Measurements from ENCODE around the gene PROKR1.

Gene PROKR1

DNA sequence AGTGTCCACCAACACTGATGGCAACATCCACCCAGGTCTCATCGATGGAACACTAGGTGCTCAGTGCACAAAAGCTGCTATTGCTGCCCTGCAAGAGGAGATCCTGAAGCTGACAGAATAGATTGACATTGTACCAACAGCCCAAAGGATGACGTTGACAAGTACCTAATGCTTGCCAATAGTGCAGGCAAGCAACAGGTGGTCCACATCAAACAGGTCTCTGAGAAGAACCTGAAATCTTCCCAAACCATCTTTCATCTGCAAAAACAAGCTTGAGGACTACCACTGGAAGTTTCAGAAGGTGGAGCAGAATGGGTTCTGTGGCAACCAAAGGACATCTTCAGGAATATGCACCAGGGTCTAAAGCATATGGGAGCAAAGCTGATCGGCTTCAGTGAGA, 15.8 kb upstream of the PROKR1 start:
- TF ChIP-seq TAF1 (IDR thresholded peaks at IDR 0.05; ENCODE audit: low read depth) (no peak), TCF12 (IDR thresholded peaks at IDR 0.05; ENCODE audit: low read depth) (no peak), TEAD4 (IDR thresholded peaks at IDR 0.05) (no peak), FOXM1 (IDR thresholded peaks at IDR 0.05; ENCODE audit: borderline replicate concordance, low read depth) (no peak), EGR1 (IDR thresholded peaks at IDR 0.05) (no peak), CEBPB (IDR thresholded peaks at IDR 0.05) (no peak), YY1 (IDR thresholded peaks at IDR 0.05; ENCODE audit: low read depth) (no peak), CREB1 (IDR thresholded peaks at IDR 0.05; ENCODE audit: low read depth) (no peak), EP300 (IDR thresholded peaks at IDR 0.05; ENCODE audit: borderline replicate concordance) (no peak), ZBTB7A (IDR thresholded peaks at IDR 0.05; ENCODE audit: low read depth) (no peak), NFIC (IDR thresholded peaks at IDR 0.05) (no peak)
- TF ChIP-seq, protein P1, sequence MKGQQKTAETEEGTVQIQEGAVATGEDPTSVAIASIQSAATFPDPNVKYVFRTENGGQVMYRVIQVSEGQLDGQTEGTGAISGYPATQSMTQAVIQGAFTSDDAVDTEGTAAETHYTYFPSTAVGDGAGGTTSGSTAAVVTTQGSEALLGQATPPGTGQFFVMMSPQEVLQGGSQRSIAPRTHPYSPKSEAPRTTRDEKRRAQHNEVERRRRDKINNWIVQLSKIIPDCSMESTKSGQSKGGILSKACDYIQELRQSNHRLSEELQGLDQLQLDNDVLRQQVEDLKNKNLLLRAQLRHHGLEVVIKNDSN (IDR thresholded peaks at IDR 0.05) = no peak
- TF ChIP-seq, protein P2, sequence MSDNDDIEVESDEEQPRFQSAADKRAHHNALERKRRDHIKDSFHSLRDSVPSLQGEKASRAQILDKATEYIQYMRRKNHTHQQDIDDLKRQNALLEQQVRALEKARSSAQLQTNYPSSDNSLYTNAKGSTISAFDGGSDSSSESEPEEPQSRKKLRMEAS (IDR thresholded peaks at IDR 0.05) = no peak
- TF ChIP-seq, protein P3, sequence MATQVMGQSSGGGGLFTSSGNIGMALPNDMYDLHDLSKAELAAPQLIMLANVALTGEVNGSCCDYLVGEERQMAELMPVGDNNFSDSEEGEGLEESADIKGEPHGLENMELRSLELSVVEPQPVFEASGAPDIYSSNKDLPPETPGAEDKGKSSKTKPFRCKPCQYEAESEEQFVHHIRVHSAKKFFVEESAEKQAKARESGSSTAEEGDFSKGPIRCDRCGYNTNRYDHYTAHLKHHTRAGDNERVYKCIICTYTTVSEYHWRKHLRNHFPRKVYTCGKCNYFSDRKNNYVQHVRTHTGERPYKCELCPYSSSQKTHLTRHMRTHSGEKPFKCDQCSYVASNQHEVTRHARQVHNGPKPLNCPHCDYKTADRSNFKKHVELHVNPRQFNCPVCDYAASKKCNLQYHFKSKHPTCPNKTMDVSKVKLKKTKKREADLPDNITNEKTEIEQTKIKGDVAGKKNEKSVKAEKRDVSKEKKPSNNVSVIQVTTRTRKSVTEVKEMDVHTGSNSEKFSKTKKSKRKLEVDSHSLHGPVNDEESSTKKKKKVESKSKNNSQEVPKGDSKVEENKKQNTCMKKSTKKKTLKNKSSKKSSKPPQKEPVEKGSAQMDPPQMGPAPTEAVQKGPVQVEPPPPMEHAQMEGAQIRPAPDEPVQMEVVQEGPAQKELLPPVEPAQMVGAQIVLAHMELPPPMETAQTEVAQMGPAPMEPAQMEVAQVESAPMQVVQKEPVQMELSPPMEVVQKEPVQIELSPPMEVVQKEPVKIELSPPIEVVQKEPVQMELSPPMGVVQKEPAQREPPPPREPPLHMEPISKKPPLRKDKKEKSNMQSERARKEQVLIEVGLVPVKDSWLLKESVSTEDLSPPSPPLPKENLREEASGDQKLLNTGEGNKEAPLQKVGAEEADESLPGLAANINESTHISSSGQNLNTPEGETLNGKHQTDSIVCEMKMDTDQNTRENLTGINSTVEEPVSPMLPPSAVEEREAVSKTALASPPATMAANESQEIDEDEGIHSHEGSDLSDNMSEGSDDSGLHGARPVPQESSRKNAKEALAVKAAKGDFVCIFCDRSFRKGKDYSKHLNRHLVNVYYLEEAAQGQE (IDR thresholded peaks at IDR 0.05; ENCODE audit: low read depth) = no peak

DNA sequence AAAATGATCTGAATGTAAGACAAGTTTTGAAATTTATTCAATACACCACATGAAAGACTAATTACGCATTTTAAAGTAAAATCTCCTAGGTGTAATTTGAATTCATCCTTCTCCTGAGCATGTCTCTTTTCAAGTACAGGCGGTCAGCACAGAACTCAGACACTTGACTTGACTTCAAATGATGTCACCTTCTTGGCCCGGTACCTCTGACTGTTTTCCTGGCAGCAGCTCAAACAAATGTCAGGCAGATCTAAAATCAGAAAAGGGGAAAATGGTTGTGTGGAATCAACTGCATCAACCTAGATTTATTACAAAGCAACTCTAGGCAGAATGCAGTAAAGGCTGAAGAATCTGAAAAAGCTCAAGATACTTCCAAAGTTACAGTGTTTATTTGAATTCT, 11.4 kb upstream of the PROKR1 start:
- TF ChIP-seq RAD21 (IDR thresholded peaks at IDR 0.05; ENCODE audit: low read depth) = no peak
- TF ChIP-seq NFIC (IDR thresholded peaks at IDR 0.05) = 0 out of 2 replicates have a peak, but pooled peaks have one; percentile 18

DNA sequence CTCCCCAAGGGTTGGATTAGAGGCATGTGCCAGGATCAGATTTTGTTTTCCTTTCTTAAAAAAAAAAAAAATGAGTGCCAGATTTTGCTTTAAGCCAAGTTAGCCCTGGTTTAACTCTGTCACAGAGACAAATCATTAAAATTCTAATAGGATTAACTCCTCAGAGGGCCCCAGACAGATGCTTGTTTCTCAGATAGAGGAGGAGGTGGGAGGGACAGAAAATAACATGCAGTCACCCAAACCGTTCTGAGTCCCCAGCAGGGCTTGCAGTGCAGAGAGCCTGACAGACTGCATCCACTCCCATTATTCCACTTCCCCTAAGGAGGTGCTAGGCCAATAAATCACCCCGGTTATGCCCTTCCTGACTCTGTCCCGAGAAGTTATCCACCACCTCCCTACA, 6.3 kb upstream of the PROKR1 start:
- TF ChIP-seq CREB1 (IDR thresholded peaks at IDR 0.05; ENCODE audit: low read depth) (no peak), TAF1 (IDR thresholded peaks at IDR 0.05; ENCODE audit: low read depth) (no peak), YY1 (IDR thresholded peaks at IDR 0.05; ENCODE audit: low read depth) (no peak), TCF12 (IDR thresholded peaks at IDR 0.05; ENCODE audit: low read depth) (no peak), NFIC (IDR thresholded peaks at IDR 0.05) (no peak), EGR1 (IDR thresholded peaks at IDR 0.05) (no peak), FOXM1 (IDR thresholded peaks at IDR 0.05; ENCODE audit: borderline replicate concordance, low read depth) (no peak)
- TF ChIP-seq, protein P3 (IDR thresholded peaks at IDR 0.05; ENCODE audit: low read depth) = no peak

DNA sequence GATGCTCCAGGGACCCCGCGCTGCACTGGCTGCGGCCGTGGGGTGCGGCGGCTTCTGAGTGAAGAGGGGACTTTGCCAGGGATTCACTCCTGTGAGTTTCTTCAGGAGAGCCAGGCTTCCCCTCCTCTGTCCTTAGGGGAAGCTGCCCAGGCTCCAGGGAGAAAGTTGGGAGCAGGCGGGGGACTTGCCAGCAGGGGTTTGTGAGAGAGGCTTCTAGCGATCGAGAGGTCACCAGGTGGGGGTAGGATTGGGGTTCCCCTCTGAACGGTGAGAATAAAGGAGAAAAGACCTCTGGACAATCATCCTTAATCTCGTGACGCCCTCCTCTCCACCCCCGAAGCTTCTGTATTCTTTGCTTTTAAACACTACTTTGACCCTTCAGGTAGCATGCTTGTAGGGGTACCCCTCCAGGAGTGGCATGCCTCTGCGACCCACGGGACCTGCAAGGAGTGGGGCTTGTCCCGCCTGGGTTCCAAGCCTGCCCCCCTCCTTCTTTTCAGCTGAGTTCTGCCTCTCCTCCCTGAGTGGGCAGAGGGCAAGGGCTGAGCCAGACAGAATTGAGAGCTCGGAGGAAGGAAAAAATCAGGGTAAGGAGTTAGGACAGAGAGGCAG, 601 bp downstream of the PROKR1 start:
- TF ChIP-seq TCF12 (IDR thresholded peaks at IDR 0.05; ENCODE audit: low read depth) = no peak
- TF ChIP-seq, protein P2 (IDR thresholded peaks at IDR 0.05) = no peak
- TF ChIP-seq NFIC (IDR thresholded peaks at IDR 0.05) = no peak
- TF ChIP-seq TEAD4 (IDR thresholded peaks at IDR 0.05) = no peak
- TF ChIP-seq, protein P1 (IDR thresholded peaks at IDR 0.05) = no peak
- no peak for TF ChIP-seq EGR1 (IDR thresholded peaks at IDR 0.05)
- TF ChIP-seq ZBTB7A (IDR thresholded peaks at IDR 0.05; ENCODE audit: low read depth) = no peak
- TF ChIP-seq, protein P3 (IDR thresholded peaks at IDR 0.05; ENCODE audit: low read depth) = no peak
- no peak for TF ChIP-seq CREB1 (IDR thresholded peaks at IDR 0.05; ENCODE audit: low read depth)
- no peak for TF ChIP-seq CEBPB (IDR thresholded peaks at IDR 0.05)
- TF ChIP-seq FOXM1 (IDR thresholded peaks at IDR 0.05; ENCODE audit: borderline replicate concordance, low read depth) = no peak
- TF ChIP-seq TAF1 (IDR thresholded peaks at IDR 0.05; ENCODE audit: low read depth) = no peak
- TF ChIP-seq YY1 (IDR thresholded peaks at IDR 0.05; ENCODE audit: low read depth) = no peak
- no peak for TF ChIP-seq EP300 (IDR thresholded peaks at IDR 0.05; ENCODE audit: borderline replicate concordance)
- TF ChIP-seq RAD21 (IDR thresholded peaks at IDR 0.05; ENCODE audit: low read depth) = no peak

All from Ishikawa (cell line).